Measurements from ENCODE around the gene ARHGEF26. TPM values are rescaled to one million over a fixed set of nuclear protein-coding genes. Genes with fewer than 3 reads are reported as not detected.

Gene ARHGEF26
- total RNA-seq, 1 experiment from 2014 or later, result 13.7 TPM

- peak overlapping the region; percentile 96 for H3K4me2 ChIP-seq (ENCODE audit: insufficient read depth, insufficient read length, low read length)
- peaks cover 6% of the 10 kb centered on the region; the same call in 1 of the 2 replicates for H3K27me3 ChIP-seq (ENCODE audit: insufficient read depth, low read length)
- H3K79me2 ChIP-seq (ENCODE audit: insufficient read depth, low read length), result no peaks in the 10 kb centered on the region; the same call in 1 of the 2 replicates
- H3K14ac ChIP-seq (ENCODE audit: insufficient read depth, low read length), result no peak overlapping the region
- H2BK20ac ChIP-seq (ENCODE audit: low read depth, low read length, poor library complexity, severe bottlenecking), result no peak overlapping the region
- peaks cover 0 to 6% (median 0%) of the 10 kb centered on the region in 3 experiments; a peak in 4 of 7 replicates for H3K36me3 Mint-ChIP-seq (ENCODE audit: insufficient read depth in 1 of 3, low read depth in 3 of 3)
- H2BK5ac ChIP-seq (ENCODE audit: insufficient read length, low read length), result no peak overlapping the region
- no peak overlapping the region for H2BK12ac ChIP-seq (ENCODE audit: insufficient read length, low read depth, low read length)
- H3K27ac ChIP-seq (ENCODE audit: insufficient read length, low read depth, low read length), result no peak overlapping the region
- no peaks in the 10 kb centered on the region for H3K79me1 ChIP-seq (ENCODE audit: insufficient read depth, low read depth, low read length, poor library complexity, severe bottlenecking)
- peak overlapping the region; percentile 84 to 85 for H3K4me3 Mint-ChIP-seq
- peaks cover 22% of the 10 kb centered on the region for H3K23me2 ChIP-seq (ENCODE audit: insufficient read length, low read depth, low read length, poor library complexity, severe bottlenecking)
- no CpG with 5 or more reads among the region's 18 CpGs for WGBS (ENCODE audit: extremely low coverage, insufficient read length, low lambda C conversion rate)
- H3K4me1 Mint-ChIP-seq, result peaks cover 34% of the 10 kb centered on the region in 2 experiments
- no peaks in the 10 kb centered on the region for H4K20me1 ChIP-seq (ENCODE audit: control insufficient read depth, insufficient read depth, insufficient read length)
- H3K9ac ChIP-seq (ENCODE audit: extremely low read depth, insufficient read length, low read length), result no peak overlapping the region
- H3K4ac ChIP-seq (ENCODE audit: low read depth, low read length), result no peak overlapping the region
- no peak overlapping the region for H4K8ac ChIP-seq (replicated peaks; ENCODE audit: insufficient read length, low read depth, low read length)
- H4K91ac ChIP-seq (ENCODE audit: insufficient read length, low read depth, low read length), result no peak overlapping the region
- no peak overlapping the region for H4K5ac ChIP-seq (ENCODE audit: insufficient read length, low read depth, low read length)
- H3K4me1 ChIP-seq (ENCODE audit: insufficient read depth, low read length), result no peaks in the 10 kb centered on the region
- TF ChIP-seq CTCF (conservative IDR thresholded peaks at IDR 0.05), result no peak
- H3K18ac ChIP-seq (ENCODE audit: insufficient read length, low read depth, low read length), result no peak overlapping the region
- no peak overlapping the region for H2BK120ac ChIP-seq (ENCODE audit: low read depth, low read length, poor library complexity, severe bottlenecking)
- H2BK15ac ChIP-seq (ENCODE audit: low read depth, low read length), result no peak overlapping the region
- H3K23ac ChIP-seq (ENCODE audit: insufficient read length, low read depth, low read length), result no peak overlapping the region
- H3K27ac Mint-ChIP-seq, result no peak overlapping the region
- H3K9me3 Mint-ChIP-seq, result no peaks in the 10 kb centered on the region; a peak in 1 of 5 replicates
- no peak overlapping the region for H3K56ac ChIP-seq (ENCODE audit: insufficient read length, low read depth, low read length)
- H3T11ph ChIP-seq (ENCODE audit: low read length), result no peak overlapping the region
- peaks cover 43% of the 10 kb centered on the region for H3K27me3 Mint-ChIP-seq (ENCODE audit: low read depth)
- DNase-seq, result no peak
- no peaks in the 10 kb centered on the region for H3K9me3 ChIP-seq (ENCODE audit: control insufficient read depth, low read depth, low read length)
- H2AK5ac ChIP-seq (ENCODE audit: insufficient read length, low read length), result no peak overlapping the region
- H2AFZ ChIP-seq (ENCODE audit: low read length), result no peak overlapping the region
Measured at GRCh38 chr3:154122552-154122911, 1.3 kb downstream of the ARHGEF26 start.

Measured in H9 (cell line).